RWPE2 (cell line): Measurements from ENCODE around the gene MTOR.

Experiments used
- ATAC-seq: fragments of 200-7000 bp; cut with Tn5 transposase; 3 replicates; pipeline ENCODE4 v1.9.1; 2021; ENCODE audit warnings: low read depth
- DNase-seq: peaks from one replicate; pipeline ENCODE4 v3.0.0-alpha.2; 2020; ENCODE audit warnings: low spot score
- H3K27ac ChIP-seq: fragments of 450-650 bp; 2 replicates; pipeline ENCODE4 v1.5.1; 2017; ENCODE audit warnings: mild to moderate bottlenecking; ENCODE audit not compliant: poor library complexity, severe bottlenecking
- H3K27me3 ChIP-seq: fragments of 250-450 bp; sonication (Bioruptor Pico); 2 replicates; pipeline ENCODE4 v1.5.1; 2021; ENCODE audit warnings: mild to moderate bottlenecking, moderate library complexity; ENCODE audit not compliant: insufficient read depth, poor library complexity, severe bottlenecking
- H3K36me3 ChIP-seq: fragments of 250-450 bp; sonication (Bioruptor Pico); 2 replicates; pipeline ENCODE4 v1.5.1; 2020; ENCODE audit warnings: low read depth, mild to moderate bottlenecking, moderate library complexity
- H3K4me1 ChIP-seq: fragments of 250-450 bp; sonication (Bioruptor Pico); 2 replicates; pipeline ENCODE4 v1.5.1; 2021; ENCODE audit warnings: mild to moderate bottlenecking, moderate library complexity; ENCODE audit not compliant: insufficient read depth, poor library complexity, severe bottlenecking
- H3K4me3 ChIP-seq: fragments of 250-450 bp; sonication (Bioruptor Pico); 2 replicates; pipeline ENCODE4 v1.5.1; 2021; ENCODE audit warnings: mild to moderate bottlenecking, moderate library complexity; ENCODE audit not compliant: severe bottlenecking
- H3K9me3 ChIP-seq: fragments of 250-450 bp; sonication (Bioruptor Pico); 2 replicates; pipeline ENCODE4 v1.5.1; 2021; ENCODE audit warnings: mild to moderate bottlenecking, moderate library complexity; ENCODE audit not compliant: severe bottlenecking
- TF ChIP-seq, protein P1 (sequence below): fragments of 450-650 bp; IDR thresholded peaks from one replicate; pipeline ENCODE4 v1.5.1; 2017; ENCODE audit warnings: mild to moderate bottlenecking, moderate library complexity; ENCODE audit not compliant: poor library complexity, severe bottlenecking

MTOR gene

GRCh38 chr1:11058595-11059154 is 203.7 kb downstream of the MTOR start:
- no peaks in the 10 kb centered on the region for H3K9me3 ChIP-seq
- TF ChIP-seq, protein P1, sequence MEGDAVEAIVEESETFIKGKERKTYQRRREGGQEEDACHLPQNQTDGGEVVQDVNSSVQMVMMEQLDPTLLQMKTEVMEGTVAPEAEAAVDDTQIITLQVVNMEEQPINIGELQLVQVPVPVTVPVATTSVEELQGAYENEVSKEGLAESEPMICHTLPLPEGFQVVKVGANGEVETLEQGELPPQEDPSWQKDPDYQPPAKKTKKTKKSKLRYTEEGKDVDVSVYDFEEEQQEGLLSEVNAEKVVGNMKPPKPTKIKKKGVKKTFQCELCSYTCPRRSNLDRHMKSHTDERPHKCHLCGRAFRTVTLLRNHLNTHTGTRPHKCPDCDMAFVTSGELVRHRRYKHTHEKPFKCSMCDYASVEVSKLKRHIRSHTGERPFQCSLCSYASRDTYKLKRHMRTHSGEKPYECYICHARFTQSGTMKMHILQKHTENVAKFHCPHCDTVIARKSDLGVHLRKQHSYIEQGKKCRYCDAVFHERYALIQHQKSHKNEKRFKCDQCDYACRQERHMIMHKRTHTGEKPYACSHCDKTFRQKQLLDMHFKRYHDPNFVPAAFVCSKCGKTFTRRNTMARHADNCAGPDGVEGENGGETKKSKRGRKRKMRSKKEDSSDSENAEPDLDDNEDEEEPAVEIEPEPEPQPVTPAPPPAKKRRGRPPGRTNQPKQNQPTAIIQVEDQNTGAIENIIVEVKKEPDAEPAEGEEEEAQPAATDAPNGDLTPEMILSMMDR, result no peak
- no peaks in the 10 kb centered on the region for H3K27me3 ChIP-seq
- ATAC-seq (no peak), DNase-seq (no peak)
- H3K4me3 ChIP-seq, result peak overlapping the region; percentile 96
- H3K4me1 ChIP-seq, result peaks cover 4% of the 10 kb centered on the region
- peak overlapping the region; percentile 57 for H3K27ac ChIP-seq
- peaks cover 35% of the 10 kb centered on the region for H3K36me3 ChIP-seq

DNA sequence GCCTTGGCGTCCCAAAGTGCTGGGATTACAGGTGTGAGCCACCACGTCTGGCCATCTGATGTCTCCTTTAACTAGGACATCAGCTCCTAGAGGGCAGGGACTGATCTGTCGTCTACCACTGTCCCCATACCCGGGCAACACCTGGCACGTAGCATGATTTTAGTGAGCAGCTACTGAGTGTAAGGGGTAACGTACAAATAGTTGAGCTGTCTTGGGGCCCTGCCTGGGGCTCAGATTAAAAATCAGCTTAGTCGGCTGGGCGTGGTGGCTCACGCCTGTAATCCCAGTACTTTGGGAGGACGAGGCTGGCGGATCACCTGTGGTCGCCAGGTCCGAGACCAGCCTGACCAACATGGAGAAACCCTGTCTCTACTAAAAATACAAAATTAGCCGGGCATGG is 204.3 kb downstream of the MTOR start:
- TF ChIP-seq, protein P1, result no peak
- no peaks in the 10 kb centered on the region for H3K27me3 ChIP-seq
- DNase-seq (no peak), ATAC-seq (no peak)
- H3K4me3 ChIP-seq, result no peak overlapping the region
- no peak overlapping the region for H3K27ac ChIP-seq
- no peaks in the 10 kb centered on the region for H3K9me3 ChIP-seq
- peaks cover 32% of the 10 kb centered on the region for H3K36me3 ChIP-seq
- peaks cover 4% of the 10 kb centered on the region for H3K4me1 ChIP-seq

DNA sequence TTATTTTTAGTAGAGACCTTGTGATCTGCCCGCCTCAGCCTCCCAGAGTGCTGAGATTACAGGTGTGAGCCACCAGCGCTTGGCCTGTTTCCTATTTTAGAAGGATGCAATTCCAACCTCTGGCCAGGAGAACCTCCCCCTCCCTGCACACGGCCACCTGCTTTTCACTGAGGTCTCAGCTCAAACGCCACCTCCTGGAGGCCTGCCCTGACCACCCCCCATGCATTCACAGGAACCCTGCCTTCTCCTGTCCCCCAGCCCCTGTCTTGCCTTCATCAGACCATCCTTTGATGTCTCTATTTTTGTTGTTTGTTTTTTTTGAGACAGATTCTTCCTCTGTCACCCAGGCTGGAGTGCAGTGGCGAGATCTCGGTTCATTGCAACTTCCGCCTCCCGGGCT is 204.9 kb downstream of the MTOR start:
- TF ChIP-seq, protein P1, result no peak
- no peak overlapping the region for H3K27ac ChIP-seq
- H3K4me3 ChIP-seq, result no peak overlapping the region
- no peaks in the 10 kb centered on the region for H3K9me3 ChIP-seq
- ATAC-seq (no peak), DNase-seq (no peak)
- peaks cover 4% of the 10 kb centered on the region for H3K4me1 ChIP-seq
- peaks cover 32% of the 10 kb centered on the region for H3K36me3 ChIP-seq
- H3K27me3 ChIP-seq, result no peaks in the 10 kb centered on the region
